ENCODE data around the gene SLC1A7.

- TF ChIP-seq SPI1 (IDR thresholded peaks at IDR 0.05; ENCODE audit: low read depth, low read length) = no peak
- no peak for TF ChIP-seq TAF1 (IDR thresholded peaks at IDR 0.05; ENCODE audit: low read depth, low read length)
- TF ChIP-seq POLR2A (IDR thresholded peaks at IDR 0.05; ENCODE audit: low read depth, low read length) = no peak
- TF ChIP-seq POLR2AphosphoS5 (IDR thresholded peaks at IDR 0.05; ENCODE audit: low read depth, low read length) = no peak
Measured at GRCh38 chr1:53117836-53118235, 24.6 kb downstream of the SLC1A7 start.

Measured in GM12891 (cell line).